Measurements from ENCODE around the gene PRRC2B.

GRCh38 chr9:131433302-131433854 is 39.5 kb downstream of the PRRC2B start:
- no peak for TF ChIP-seq CTCF (IDR thresholded peaks at IDR 0.05; ENCODE audit: control extremely low read depth in 1 of 3, insufficient read depth in 1 of 3, low read depth in 1 of 3, low read length in 3 of 3)
- TF ChIP-seq CREB1 (IDR thresholded peaks at IDR 0.05): no peak
- TF ChIP-seq KDM1A (IDR thresholded peaks at IDR 0.05; ENCODE audit: borderline replicate concordance, low read length): no peak
- no peak for TF ChIP-seq CEBPB (IDR thresholded peaks at IDR 0.05; ENCODE audit: low read depth, low read length)
- no peak for TF ChIP-seq POLR2AphosphoS5 (IDR thresholded peaks at IDR 0.05; ENCODE audit: low read depth, low read length)
- no peak for TF ChIP-seq MAFK (IDR thresholded peaks at IDR 0.05; ENCODE audit: low read depth, low read length)
- TF ChIP-seq TAF7 (optimal IDR thresholded peaks at IDR 0.05; ENCODE audit: borderline replicate concordance, low read depth, low read length): no peak
- no peak for TF ChIP-seq SIN3A (conservative IDR thresholded peaks at IDR 0.05 in 1 of 2, IDR thresholded peaks at IDR 0.05 in 1 of 2; ENCODE audit: low read depth in 1 of 2, low read length in 2 of 2)
- no peak for TF ChIP-seq MAX (IDR thresholded peaks at IDR 0.05)
- TF ChIP-seq ATF3 (IDR thresholded peaks at IDR 0.05; ENCODE audit: insufficient read depth, low read depth, low read length): no peak
- no peak for TF ChIP-seq RFX5 (IDR thresholded peaks at IDR 0.05; ENCODE audit: borderline replicate concordance, low read depth, low read length)
- no peak for TF ChIP-seq RAD21 (IDR thresholded peaks at IDR 0.05 in 1 of 2, conservative IDR thresholded peaks at IDR 0.05 in 1 of 2; ENCODE audit: low read depth in 2 of 2, low read length in 2 of 2)

All from H1 (cell line).